Endothelial cell of umbilical vein (primary cell): Measurements from ENCODE around the gene TOB1. TPM values are rescaled to one million over a fixed set of nuclear protein-coding genes. Genes with fewer than 3 reads are reported as not detected.

Experiments
- BruUV-seq: library from RNA; stranded (reverse); fragments of 400-500 nt; replicated peaks from 2 replicates; lab custom pipeline; 2021; lab: Mats Ljungman, UMichigan
- CTCF ChIA-PET: fragments of 300-600, 350-600 bp; sonication (Branson Sonifier 250); formaldehyde crosslinking; loops from one replicate; lab custom pipeline; 2021; ENCODE audit warnings: antibody characterized with exemption, inconsistent platforms; lab: Charles Lee
- POLR2A ChIA-PET: fragments of 300-600, 350-600 bp; sonication (Branson Sonifier 250); formaldehyde crosslinking; loops from one replicate; lab custom pipeline; 2021; ENCODE audit warnings: antibody characterized with exemption, inconsistent platforms; lab: Charles Lee
- DNase-seq: peaks from one replicate; pipeline ENCODE4 v3.0.0-alpha.2; 2011; ENCODE audit warnings: low read depth, low spot score
- FAIRE-seq: peaks from 2 replicates; lab custom pipeline; 2011; peaks lifted over from hg19 to GRCh38; lab: Jason Lieb, UNC
- H2AFZ ChIP-seq: 2 replicates; pipeline ENCODE4 v1.6.0; 2012; ENCODE audit warnings: low read depth, low read length, control low read depth, inconsistent platforms
- H3K27ac ChIP-seq: 2 replicates; pipeline ENCODE4 v1.5.1; 2011; ENCODE audit warnings: low read depth, mild to moderate bottlenecking, control low read depth, low read length, moderate library complexity; ENCODE audit not compliant: insufficient read depth
- H3K27me3 ChIP-seq, 2 experiments: 2 replicates each; pipeline versions ENCODE4 v1.6.0 to v1.6.1; 2011; ENCODE audit warnings: low read length in 2 of 2, mixed read lengths in 1 of 2; ENCODE audit not compliant: control insufficient read depth in 2 of 2, insufficient read depth in 2 of 2
- H3K36me3 ChIP-seq, 2 experiments: 2 replicates in 1 of 2; 3 replicates in 1 of 2; pipeline ENCODE4 v1.5.1; 2011; ENCODE audit warnings: low read length in 2 of 2, mild to moderate bottlenecking in 1 of 2, moderate library complexity in 1 of 2; ENCODE audit not compliant: control insufficient read depth in 2 of 2, insufficient read depth in 2 of 2; ENCODE audit errors: extremely low read depth in 1 of 2
- H3K4me1 ChIP-seq: 3 replicates; pipeline ENCODE4 v1.5.1; 2011; ENCODE audit warnings: mild to moderate bottlenecking, low read length; ENCODE audit not compliant: control insufficient read depth, insufficient read depth; ENCODE audit errors: extremely low read depth
- H3K4me2 ChIP-seq: 2 replicates; pipeline ENCODE4 v1.6.1; 2011; ENCODE audit warnings: low read length, control low read depth, mixed read lengths; ENCODE audit not compliant: insufficient read depth
- H3K4me3 ChIP-seq, 3 experiments: fragments of 200-600 bp in 1 of 3; sonication (generic), shearing (Covaris generic) in 1 of 3; replicated peaks in 1 of 3; 2 replicates each; pipeline ENCODE4 v1.5.1; 2011 to 2016; ENCODE audit warnings: control low read depth in 3 of 3, low read length in 3 of 3, mild to moderate bottlenecking in 2 of 3, inconsistent platforms in 1 of 3, low read depth in 1 of 3, moderate library complexity in 1 of 3; ENCODE audit not compliant: insufficient read depth in 1 of 3
- H3K79me2 ChIP-seq: 2 replicates; pipeline ENCODE4 v1.6.0; 2012; ENCODE audit warnings: low read length, inconsistent platforms; ENCODE audit not compliant: control insufficient read depth, insufficient read depth
- H3K9ac ChIP-seq: replicated peaks from 2 replicates; pipeline ENCODE3; 2011; ENCODE audit warnings: low read length, control low read depth; ENCODE audit not compliant: insufficient read depth; ENCODE audit errors: extremely low read depth
- H3K9me1 ChIP-seq: replicated peaks from 3 replicates; pipeline ENCODE4 v1.6.0; 2011; ENCODE audit warnings: mild to moderate bottlenecking, low read length; ENCODE audit not compliant: control insufficient read depth, insufficient read depth; ENCODE audit errors: extremely low read depth
- H3K9me3 ChIP-seq: replicated peaks from 2 replicates; pipeline ENCODE4 v1.5.1; 2012; ENCODE audit warnings: low read length, inconsistent platforms; ENCODE audit not compliant: control insufficient read depth, insufficient read depth
- H4K20me1 ChIP-seq: replicated peaks from 2 replicates; pipeline ENCODE3; 2011; ENCODE audit warnings: mild to moderate bottlenecking, low read length; ENCODE audit not compliant: control insufficient read depth, insufficient read depth; ENCODE audit errors: extremely low read depth
- EZH2 ChIP-seq: IDR thresholded peaks from 2 replicates; pipeline ENCODE4 v1.6.1; 2012; ENCODE audit warnings: borderline replicate concordance, low read depth, mild to moderate bottlenecking, moderate library complexity, low read length, inconsistent platforms; ENCODE audit not compliant: severe bottlenecking
- FOS ChIP-seq: IDR thresholded peaks from 2 replicates; pipeline ENCODE4 v1.6.1; 2011; ENCODE audit warnings: mild to moderate bottlenecking, low read length, moderate library complexity, borderline replicate concordance; ENCODE audit not compliant: insufficient read depth
- GATA2 ChIP-seq: IDR thresholded peaks from 2 replicates; pipeline ENCODE4 v1.7.0; 2011; ENCODE audit warnings: low read depth, mild to moderate bottlenecking, moderate library complexity, mixed read lengths, low read length; ENCODE audit not compliant: insufficient read length, insufficient read depth
- JUN ChIP-seq: IDR thresholded peaks from 2 replicates; pipeline ENCODE4 v1.6.1; 2011; ENCODE audit warnings: borderline replicate concordance, low read depth; ENCODE audit not compliant: insufficient read length, insufficient read depth
- MYC ChIP-seq: IDR thresholded peaks from one replicate; pipeline ENCODE4 v1.6.1; 2011; ENCODE audit warnings: mild to moderate bottlenecking, low read depth, low read length
- POLR2A ChIP-seq: IDR thresholded peaks from 2 replicates; pipeline ENCODE4 v1.6.1; 2012; ENCODE audit warnings: low read depth, mild to moderate bottlenecking, control low read depth, low read length
- POLR2AphosphoS5 ChIP-seq: IDR thresholded peaks from 2 replicates; pipeline ENCODE4 v1.6.1; 2012; ENCODE audit warnings: low read depth, mild to moderate bottlenecking, control low read depth, low read length, moderate library complexity; ENCODE audit not compliant: insufficient read depth
- dilution Hi-C: fragments of 300-500 bp; cut with MboI; formaldehyde crosslinking; loops from one replicate; pipeline ENCODE4 v1.15.0; 2019; ENCODE audit warnings: low sequenced_read_pairs; ENCODE audit not compliant: extremely low pct_ligation_motif_present
- intact Hi-C: fragments of 100-400 bp; cut with micrococcal nuclease; formaldehyde crosslinking; loops from one replicate; pipeline ENCODE4 v1.10.0; 2022
- polyA plus RNA-seq, 4 experiments: library from polyadenylated mRNA; depleted of rRNA in 3 of 4; stranded (reverse) in 3 of 4; unstranded in 1 of 4; fragments of >200 nt; gene quantifications; 2 replicates each; pipeline versions ENCODE4 v1.2.1 to v1.2.3, GENCODE V29; 2011 to 2012; ENCODE audit warnings: missing spikeins in 1 of 4
- total RNA-seq: library from RNA; stranded (reverse); gene quantifications from 2 replicates; pipeline ENCODE4 v1.2.3, GENCODE V29; 2021
- TF ChIP-seq, protein P1 (sequence below): IDR thresholded peaks from 2 replicates; pipeline ENCODE4 v1.6.1; 2011; ENCODE audit not compliant: insufficient read depth, insufficient read length
- TF ChIP-seq, protein P2 (sequence below), 2 donors: IDR thresholded peaks; 1 replicate in 1 of 2; 2 replicates in 1 of 2; pipeline ENCODE4 v1.5.1; 2011; ENCODE audit warnings: low read length in 2 of 2, mild to moderate bottlenecking in 2 of 2, moderate library complexity in 2 of 2, control low read depth in 1 of 2, inconsistent platforms in 1 of 2, low read depth in 1 of 2; ENCODE audit not compliant: insufficient read depth in 1 of 2; ENCODE audit errors: extremely low read depth in 1 of 2

The TOB1 gene
- total and polyA plus RNA-seq, 2 donors (not counting 3 experiments of a cell fraction or from before 2014, with no cell fraction given), result 3.3 to 12.9 TPM

DNA sequence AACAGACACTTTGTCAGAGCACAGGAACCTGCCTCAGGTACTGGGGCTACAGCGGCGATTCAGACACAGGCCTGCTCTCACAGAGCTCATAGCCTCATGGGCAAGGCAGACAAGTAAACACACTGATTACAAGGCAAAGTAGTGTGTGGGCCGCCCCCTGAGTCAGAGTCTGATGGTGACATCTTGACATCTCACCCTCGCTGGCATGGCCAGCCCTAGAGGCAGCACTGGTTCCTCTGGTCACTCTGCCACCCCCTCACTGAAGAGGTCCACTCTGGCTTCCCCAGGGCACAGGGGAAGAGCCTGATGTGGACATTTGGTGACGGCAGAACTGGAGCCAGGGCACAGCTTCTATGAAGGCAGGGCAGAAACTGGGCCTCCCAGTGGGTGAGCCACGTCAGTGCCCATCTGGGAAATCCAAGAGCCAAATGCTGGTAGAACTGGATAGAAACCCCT is 32.9 kb upstream of the TOB1 start:
- Histone ChIP-seq H3K9ac (no peak overlapping the region), H3K9me1 (no peaks in the 10 kb centered on the region), H3K36me3 (no peaks in the 10 kb centered on the region), H4K20me1 (no peaks in the 10 kb centered on the region), H3K4me1 (no peaks in the 10 kb centered on the region), H2AFZ (no peak overlapping the region), H3K27me3 (peaks cover 3 to 8% of the 10 kb centered on the region in 2 experiments), H3K4me2 (no peak overlapping the region), H3K79me2 (no peaks in the 10 kb centered on the region), H3K27ac (no peak overlapping the region), H3K9me3 (no peaks in the 10 kb centered on the region), H3K4me3 (no peak overlapping the region)
- BruUV-seq, result no TSS peak
- intact Hi-C loops, result no loop called here
- dilution Hi-C loops, result no loop called here
- ChIA-PET POLR2A (no interaction called here), CTCF (interaction anchor here (1.2 to 1.5 kb wide), 2 partner anchors 58 to 368 kb away, joined by 3 to 4 read pairs; no protein-coding TSS in a partner anchor)
- DNase-seq (no peak), FAIRE-seq (no peak)
- TF ChIP-seq POLR2A (no peak), EZH2 (no peak), POLR2AphosphoS5 (no peak), MYC (no peak), FOS (no peak), GATA2 (no peak), JUN (no peak)
- TF ChIP-seq, protein P1, sequence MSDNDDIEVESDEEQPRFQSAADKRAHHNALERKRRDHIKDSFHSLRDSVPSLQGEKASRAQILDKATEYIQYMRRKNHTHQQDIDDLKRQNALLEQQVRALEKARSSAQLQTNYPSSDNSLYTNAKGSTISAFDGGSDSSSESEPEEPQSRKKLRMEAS, result no peak
- TF ChIP-seq, protein P2, sequence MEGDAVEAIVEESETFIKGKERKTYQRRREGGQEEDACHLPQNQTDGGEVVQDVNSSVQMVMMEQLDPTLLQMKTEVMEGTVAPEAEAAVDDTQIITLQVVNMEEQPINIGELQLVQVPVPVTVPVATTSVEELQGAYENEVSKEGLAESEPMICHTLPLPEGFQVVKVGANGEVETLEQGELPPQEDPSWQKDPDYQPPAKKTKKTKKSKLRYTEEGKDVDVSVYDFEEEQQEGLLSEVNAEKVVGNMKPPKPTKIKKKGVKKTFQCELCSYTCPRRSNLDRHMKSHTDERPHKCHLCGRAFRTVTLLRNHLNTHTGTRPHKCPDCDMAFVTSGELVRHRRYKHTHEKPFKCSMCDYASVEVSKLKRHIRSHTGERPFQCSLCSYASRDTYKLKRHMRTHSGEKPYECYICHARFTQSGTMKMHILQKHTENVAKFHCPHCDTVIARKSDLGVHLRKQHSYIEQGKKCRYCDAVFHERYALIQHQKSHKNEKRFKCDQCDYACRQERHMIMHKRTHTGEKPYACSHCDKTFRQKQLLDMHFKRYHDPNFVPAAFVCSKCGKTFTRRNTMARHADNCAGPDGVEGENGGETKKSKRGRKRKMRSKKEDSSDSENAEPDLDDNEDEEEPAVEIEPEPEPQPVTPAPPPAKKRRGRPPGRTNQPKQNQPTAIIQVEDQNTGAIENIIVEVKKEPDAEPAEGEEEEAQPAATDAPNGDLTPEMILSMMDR (IDR thresholded peaks at IDR 0.05; ENCODE audit: extremely low read depth in 1 of 2, insufficient read depth in 1 of 2, low read depth in 1 of 2, low read length in 2 of 2), result no peak
